SH-SY5Y (cell line): ENCODE results near the gene CREM.

Source experiments
- GATA2 ChIP-seq: IDR thresholded peaks from 2 replicates; pipeline ENCODE4 v1.6.1; 2011; ENCODE audit warnings: mild to moderate bottlenecking, low read depth, low read length
- GATA3 ChIP-seq: IDR thresholded peaks from 2 replicates; pipeline ENCODE4 v1.6.1; 2011; ENCODE audit warnings: low read depth, mild to moderate bottlenecking, low read length, moderate library complexity

- no peak for TF ChIP-seq GATA2
- TF ChIP-seq GATA3, result no peak
Observed at GRCh38 chr10:35135861-35136260, 9.2 kb downstream of the CREM start.
